IMR-90 (cell line): ENCODE results near the gene DCAF6.

ENCODE experiments used
- BHLHE40 ChIP-seq: fragments of 150-350 bp; IDR thresholded peaks from 2 replicates; pipeline ENCODE4 v1.6.1; 2016; ENCODE audit warnings: mild to moderate bottlenecking, low read depth, low read length
- CEBPB ChIP-seq: IDR thresholded peaks from 2 replicates; pipeline ENCODE4 v1.6.1; 2012; ENCODE audit warnings: low read depth, low read length, improper control_type of control experiment
- CTCF ChIP-seq: conservative IDR thresholded peaks from 2 replicates; pipeline ENCODE4 v1.5.1; 2012; ENCODE audit warnings: mild to moderate bottlenecking, low read depth, low read length, improper control_type of control experiment
- FOS ChIP-seq: fragments of 150-350 bp; IDR thresholded peaks from 2 replicates; pipeline ENCODE4 v1.6.1; 2016; ENCODE audit warnings: low read depth, low read length
- MAFK ChIP-seq: IDR thresholded peaks from 2 replicates; pipeline ENCODE4 v1.6.1; 2012; ENCODE audit warnings: low read depth, low read length, improper control_type of control experiment
- MAZ ChIP-seq: IDR thresholded peaks from 2 replicates; pipeline ENCODE4 v1.6.1; 2012; ENCODE audit warnings: low read depth, mild to moderate bottlenecking, low read length, improper control_type of control experiment, moderate library complexity, borderline replicate concordance
- MXI1 ChIP-seq: IDR thresholded peaks from 2 replicates; pipeline ENCODE4 v1.6.1; 2012; ENCODE audit warnings: low read depth, mild to moderate bottlenecking, low read length, moderate library complexity, borderline replicate concordance
- POLR2A ChIP-seq: IDR thresholded peaks from 2 replicates; pipeline ENCODE4 v1.6.1; 2012; ENCODE audit warnings: mild to moderate bottlenecking, low read depth, low read length
- RAD21 ChIP-seq: IDR thresholded peaks from 2 replicates; pipeline ENCODE4 v1.6.1; 2012; ENCODE audit warnings: low read length, improper control_type of control experiment
- RCOR1 ChIP-seq: IDR thresholded peaks from 2 replicates; pipeline ENCODE4 v1.6.1; 2012; ENCODE audit warnings: mild to moderate bottlenecking, low read length, improper control_type of control experiment; ENCODE audit not compliant: insufficient replicate concordance
- RFX5 ChIP-seq: IDR thresholded peaks from 2 replicates; pipeline ENCODE4 v1.8.0; 2012; ENCODE audit warnings: low read depth, mild to moderate bottlenecking, low read length, moderate library complexity
- SMC3 ChIP-seq: fragments of 150-350 bp; IDR thresholded peaks from 2 replicates; pipeline ENCODE4 v1.6.1; 2016; ENCODE audit warnings: low read depth, mild to moderate bottlenecking, antibody characterized with exemption, low read length, moderate library complexity
- USF2 ChIP-seq: fragments of 150-350 bp; IDR thresholded peaks from 2 replicates; pipeline ENCODE4 v1.6.1; 2017; ENCODE audit warnings: mild to moderate bottlenecking, antibody characterized with exemption, low read length, low read depth

- TF ChIP-seq RAD21, result no peak
- no peak for TF ChIP-seq CTCF
- no peak for TF ChIP-seq MAFK
- no peak for TF ChIP-seq POLR2A
- no peak for TF ChIP-seq MXI1
- no peak for TF ChIP-seq RCOR1
- TF ChIP-seq USF2, result no peak
- no peak for TF ChIP-seq SMC3
- no peak for TF ChIP-seq FOS
- no peak for TF ChIP-seq CEBPB
- TF ChIP-seq BHLHE40, result no peak
- TF ChIP-seq RFX5, result no peak
- TF ChIP-seq MAZ, result no peak
These were observed 105.9 kb downstream of the DCAF6 start for GRCh38 chr1:168042362-168042761.
